ENCODE measurements around the gene ARL14EP.

ARL14EP gene

DNA sequence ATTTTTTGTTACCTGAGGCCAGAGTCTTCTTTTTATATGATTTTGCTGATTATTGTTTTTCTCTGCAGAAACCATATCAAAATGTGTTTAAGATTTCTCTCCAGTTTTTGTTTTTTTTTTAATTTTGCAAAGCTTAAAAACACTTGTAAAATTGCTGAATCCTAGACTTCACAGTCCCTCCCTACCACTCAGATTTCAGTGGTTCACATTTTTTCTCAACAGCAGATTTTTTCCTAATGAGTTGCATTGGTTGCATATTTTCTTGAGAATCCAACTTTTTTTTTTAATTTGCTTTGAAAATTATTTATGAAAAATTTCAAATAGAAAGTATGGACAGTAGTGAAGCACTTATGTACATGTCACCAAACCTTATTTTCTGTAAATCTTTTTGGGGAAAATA, 5.8 kb downstream of the ARL14EP start:
- DNase-seq, result no peak

DNA sequence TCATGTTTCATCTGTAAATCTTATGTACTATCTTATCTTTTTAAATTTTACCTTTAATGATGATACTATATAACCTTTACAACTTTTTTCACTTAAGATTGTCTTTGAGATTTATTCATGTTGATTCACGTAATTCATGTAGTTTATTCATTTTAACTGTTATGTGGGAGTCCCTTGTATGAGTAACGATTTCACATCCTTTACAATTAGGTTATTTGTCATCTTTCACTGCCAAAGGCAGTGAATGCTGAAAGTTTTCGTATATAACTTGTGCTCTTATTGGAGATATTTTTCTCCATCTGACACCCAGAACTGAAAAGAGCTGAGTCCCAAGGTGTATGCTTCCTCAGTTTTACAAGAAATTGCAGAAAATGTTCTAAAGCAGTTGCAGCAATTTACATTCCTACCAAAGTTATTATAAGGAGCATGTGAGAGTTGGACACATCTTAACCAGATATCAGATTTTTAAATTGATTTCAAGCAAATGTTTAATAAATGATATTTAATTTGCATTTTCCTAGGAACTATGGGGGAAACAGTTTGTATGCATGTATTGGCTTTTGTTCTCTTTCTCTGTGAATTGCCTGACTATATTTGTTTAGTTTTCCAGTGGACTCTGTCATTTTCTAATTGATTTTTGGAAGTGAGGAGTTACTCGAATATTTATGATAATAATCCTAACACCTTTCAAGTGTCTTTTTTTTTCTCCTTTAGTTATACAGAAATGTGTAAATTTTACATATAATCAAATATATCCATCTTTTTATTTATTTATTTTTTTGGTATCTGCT, 6.4 kb downstream of the ARL14EP start:
- no peak for DNase-seq

DNA sequence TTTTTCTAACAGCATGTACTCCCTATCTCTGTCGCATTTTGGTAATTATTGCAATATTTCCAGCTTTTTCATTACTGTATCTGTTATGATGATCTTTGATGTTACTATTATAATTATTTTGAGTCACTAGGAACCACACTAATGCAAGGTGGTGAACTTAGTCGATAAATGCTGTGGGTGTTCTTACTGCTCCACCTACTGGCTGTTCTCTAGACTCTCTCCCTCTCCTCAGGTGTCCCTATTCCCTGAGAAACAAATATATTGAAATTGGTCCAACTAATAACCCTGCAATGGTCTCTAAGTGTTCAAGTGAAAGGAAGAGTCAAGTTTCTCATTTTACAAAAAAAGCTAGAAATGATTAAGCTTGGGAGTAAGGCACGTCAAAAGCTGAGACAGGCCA, 10.5 kb downstream of the ARL14EP start:
- peak; percentile 30 for DNase-seq

DNA sequence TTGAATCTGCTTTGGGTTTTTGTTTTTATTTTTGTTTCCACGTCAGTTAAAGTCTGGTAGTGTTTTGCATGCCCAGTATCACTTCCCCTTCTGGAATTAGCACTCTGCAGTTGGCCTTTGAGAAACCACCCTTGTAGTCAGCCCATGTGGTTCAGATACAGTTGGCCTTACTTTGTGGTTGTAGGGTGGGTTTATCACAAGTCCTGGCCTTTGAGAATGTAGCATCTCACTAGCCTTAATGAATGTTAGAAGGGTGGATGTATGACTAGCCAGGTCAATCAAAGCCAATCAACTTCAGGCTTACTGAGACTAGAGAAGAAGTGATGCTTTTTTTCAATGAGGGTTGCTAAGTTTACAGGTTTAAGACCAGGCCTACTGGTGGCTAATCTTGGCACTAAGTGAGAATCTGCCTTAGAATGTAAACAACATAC, 19.8 kb downstream of the ARL14EP start:
- DNase-seq, result no peak

DNA sequence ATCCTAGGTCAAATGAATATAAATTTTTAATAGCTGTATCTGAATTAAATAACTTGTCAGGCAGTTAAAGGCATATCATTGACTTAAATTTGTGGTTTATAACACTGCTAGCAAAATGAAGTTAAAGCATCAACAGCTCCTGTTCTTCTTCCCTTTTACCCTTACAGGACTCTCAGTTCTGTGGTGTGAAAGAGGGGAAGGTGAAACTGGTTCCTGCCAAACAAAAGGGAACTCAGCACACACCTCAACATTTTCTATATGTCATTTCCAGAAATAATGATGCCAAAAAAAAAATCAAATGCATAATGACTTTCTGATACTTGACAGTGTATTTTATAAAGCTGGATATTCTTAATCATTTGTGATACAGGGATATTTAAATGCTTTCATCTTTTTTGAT, 21.2 kb downstream of the ARL14EP start:
- no peak for DNase-seq

DNA sequence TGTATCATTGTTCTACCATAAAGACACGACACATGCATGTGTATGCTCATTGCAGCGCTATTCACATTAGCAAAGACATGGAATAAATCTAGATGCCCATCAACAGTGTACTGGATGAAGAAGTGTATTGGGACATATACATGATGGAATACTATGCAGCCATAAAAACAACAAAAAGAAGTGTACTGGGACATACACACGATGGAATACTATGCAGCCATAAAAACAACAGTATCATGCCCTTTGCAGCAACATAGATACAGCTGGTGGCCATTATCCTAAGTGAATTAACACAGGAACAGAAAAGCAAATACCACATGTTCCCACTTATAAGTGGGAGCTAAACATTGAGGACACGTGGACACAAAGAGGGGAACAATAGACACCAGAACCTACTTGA, 22.7 kb downstream of the ARL14EP start:
- no peak for DNase-seq

DNA sequence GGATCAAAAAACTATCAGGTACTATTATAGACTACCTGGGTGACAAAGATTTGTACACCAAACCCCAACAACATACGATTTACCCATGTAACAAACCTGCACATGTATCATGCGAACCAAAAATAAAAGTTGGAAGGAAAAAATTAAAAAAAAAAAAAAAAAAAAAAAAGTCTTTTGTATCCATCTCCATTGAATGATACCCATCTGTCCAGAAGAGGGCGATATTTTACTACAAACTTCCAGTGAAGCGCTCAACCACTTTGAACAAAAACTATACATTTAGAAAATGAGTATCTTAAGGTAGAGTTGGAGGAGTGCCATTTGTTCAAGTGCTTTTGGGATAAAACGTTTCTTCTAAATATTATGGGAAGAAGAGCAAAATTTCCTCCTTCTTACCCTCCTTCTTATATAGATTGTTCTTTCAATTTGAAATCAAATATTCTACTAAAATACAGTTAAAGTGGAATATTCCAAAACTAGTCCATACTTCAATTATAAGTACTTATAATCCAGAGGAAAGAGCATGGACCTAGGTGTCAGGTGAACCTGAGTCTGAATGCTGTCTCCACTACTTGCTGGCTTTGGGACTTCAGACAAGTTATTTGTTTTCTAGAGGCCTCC, 23.3 kb downstream of the ARL14EP start:
- peak; percentile 55 for DNase-seq

DNA sequence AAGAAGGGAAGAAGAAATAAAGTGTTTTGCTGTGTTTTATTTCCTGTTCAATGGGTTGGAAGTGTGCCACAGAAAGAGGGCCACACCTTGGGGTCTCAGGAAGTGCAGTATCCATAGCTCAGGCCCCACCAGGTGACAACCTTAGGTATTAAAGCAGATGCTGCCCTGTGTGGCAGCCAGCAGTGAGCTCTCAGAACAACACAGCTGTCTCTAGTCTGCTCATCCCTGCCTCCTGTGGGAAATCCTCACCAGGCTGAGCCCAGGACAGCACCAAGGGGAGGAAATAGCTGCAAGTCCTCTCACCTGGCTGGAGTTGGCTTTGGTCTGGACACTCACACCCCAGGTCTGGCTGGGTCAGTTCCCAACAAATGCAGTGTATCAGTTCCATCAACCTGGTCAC, 25.1 kb downstream of the ARL14EP start:
- no peak for DNase-seq

DNA sequence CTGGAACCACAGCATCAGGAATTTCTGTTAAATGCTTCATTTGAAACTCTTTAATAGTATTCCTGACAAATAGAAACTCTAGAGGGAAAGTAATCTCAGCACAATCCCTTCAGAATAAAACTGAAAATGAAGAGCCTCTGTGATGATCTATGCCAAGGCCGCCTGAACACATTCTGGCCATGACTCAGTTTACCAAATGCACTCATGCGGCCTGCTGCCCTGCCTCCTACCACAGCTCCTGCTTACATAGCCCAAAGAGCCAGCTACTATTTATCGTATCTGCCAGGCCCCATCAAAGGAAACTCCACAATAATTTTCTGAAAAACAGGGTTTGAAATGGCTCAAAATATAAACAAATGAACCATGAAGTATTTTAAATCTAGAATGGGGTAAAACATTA, 27.0 kb downstream of the ARL14EP start:
- DNase-seq, result no peak

DNA sequence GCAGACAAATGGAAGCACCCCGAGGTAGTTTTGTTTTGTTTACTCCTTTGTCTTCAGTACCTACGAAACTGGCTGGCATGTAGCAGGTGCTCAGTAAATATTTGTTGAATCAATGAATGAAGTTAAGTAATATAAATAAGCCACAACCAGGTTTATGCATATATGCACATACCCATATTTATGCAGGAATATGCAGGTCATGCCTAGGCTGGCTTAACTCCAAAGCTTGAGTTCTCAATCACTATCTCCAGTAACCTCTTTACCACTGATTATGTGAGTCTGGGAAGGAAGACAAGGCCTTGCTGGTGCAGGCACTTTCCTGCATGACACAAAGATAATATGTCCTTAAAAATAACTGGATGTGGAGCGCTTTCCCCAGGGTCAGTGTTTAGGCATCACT, 27.5 kb downstream of the ARL14EP start:
- no peak for DNase-seq

DNA sequence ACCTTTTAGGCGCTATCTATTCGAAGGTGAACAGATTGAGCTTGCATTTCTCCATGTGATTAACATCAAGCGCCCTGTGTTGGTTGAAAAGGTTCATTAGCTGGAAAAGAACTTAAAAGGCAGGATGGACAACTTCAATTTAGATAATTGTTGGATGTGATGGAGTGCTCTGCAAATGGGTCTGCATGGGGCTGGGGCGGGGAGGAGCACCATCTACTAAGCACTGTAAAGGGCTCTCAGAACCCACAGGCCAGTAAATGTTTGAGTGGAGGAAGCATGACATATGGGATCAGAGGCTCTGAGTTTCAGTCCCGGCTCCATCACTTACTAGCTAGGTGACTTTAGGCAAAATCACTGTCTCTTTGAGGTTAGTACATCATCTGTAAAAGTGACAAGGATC, 28.2 kb downstream of the ARL14EP start:
- no peak for DNase-seq

DNA sequence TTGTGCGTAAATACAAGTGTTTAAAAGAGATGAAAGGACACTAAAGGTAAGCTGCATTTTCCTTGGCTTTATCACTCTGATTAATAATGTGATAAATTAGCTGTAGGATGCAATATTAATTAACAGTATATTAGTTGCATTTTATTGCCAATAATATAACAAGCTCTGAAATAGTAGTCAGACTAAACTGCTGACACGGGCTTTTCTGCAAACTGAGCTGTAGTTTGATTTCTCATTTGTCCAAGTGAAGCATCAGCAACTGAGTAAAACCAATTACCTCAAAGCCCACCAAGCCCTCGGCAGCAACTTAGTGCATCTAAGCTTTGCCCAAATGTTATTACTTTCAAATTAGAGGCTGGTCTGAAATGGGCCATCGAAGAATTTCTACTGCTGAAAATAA, 33.5 kb downstream of the ARL14EP start:
- DNase-seq, result no peak

DNA sequence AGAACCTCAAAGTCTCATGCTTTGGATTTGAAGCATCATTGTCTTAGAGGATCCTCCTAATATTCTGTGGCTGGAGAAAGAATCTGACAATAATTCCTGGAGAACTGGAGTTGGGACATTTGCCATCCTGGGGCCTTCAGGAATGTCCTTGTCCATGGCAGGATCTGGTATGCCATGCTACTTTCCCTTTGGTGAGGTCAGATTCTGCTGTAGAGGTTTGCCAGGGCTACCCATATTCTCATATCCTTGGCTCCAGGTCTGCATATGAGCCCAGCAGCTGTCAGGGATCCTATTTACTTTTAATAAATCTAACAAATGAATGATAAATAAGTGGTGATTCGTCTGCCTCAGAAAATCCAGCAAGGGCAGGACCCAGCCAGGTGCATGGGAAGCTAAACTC, 35.0 kb downstream of the ARL14EP start:
- no peak for DNase-seq

DNA sequence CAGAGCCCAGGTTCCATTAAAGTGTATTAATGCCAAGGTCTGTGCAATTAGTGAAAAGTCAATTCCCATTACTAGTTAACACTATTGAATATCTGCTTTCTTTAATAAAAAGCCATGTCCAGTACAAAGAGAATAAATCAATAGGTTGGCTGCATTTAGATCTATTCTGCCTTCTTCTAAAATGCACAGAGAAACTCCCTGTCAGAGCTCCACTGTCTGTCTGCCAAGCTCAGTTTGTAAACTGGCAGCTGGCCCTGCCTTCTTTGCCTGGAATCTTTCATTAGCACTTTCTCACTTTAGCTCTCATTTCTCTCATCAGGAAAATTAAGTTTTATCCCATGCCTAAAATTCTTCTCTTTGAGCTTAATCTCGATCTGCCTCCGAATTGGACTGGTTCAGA, 35.6 kb downstream of the ARL14EP start:
- DNase-seq, result no peak

DNA sequence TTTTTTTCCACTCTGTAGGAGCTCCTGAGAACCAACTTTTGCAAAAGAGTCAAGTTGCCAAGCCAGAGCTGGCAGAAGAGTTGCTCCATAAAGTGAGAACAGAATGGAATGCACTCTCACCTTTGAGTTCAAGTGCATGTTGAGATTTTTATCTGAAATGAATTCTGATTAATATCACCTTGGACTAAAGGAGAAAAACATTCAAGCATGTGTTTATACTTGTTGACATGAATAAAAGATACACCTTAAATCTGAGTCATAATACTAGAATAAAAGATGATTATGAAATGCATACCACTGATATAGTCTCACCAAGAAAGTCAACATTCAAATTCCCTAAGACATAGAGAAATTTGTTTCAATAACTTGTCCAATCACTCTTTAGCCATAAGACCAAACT, 37.8 kb downstream of the ARL14EP start:
- DNase-seq, result no peak

DNA sequence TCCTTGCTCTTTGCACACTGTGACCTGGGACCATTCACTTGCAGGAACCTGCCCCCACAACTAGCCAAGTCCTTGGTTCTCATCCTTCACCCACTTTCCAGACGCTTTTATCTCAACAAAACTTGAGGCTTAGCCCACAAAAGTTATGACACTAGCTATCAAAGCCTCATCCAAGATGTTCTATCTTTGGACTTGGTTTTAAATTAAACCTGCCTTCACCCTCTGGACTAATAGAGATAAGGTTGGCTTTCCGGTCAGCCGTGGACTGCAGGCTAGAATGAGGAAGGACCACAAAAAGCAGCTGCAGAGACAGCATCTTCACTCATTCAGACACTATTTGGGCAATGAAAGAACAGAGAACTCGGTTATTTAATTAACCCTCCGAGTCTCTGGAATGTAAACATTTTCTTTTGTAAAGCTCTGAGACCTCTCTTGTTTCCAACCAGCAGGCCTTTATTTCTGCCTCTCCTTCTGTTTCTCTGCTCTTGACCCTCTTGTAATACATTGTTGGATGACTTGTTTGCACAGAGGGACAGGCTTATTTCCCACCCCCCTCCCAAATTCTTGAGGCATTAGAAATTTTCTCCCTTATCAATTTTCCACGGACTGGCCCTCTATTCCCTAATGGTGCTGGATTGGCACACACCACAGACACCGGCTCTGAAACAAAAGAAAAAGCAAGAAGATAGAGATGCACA, 41.4 kb downstream of the ARL14EP start:
- no peak for DNase-seq

DNA sequence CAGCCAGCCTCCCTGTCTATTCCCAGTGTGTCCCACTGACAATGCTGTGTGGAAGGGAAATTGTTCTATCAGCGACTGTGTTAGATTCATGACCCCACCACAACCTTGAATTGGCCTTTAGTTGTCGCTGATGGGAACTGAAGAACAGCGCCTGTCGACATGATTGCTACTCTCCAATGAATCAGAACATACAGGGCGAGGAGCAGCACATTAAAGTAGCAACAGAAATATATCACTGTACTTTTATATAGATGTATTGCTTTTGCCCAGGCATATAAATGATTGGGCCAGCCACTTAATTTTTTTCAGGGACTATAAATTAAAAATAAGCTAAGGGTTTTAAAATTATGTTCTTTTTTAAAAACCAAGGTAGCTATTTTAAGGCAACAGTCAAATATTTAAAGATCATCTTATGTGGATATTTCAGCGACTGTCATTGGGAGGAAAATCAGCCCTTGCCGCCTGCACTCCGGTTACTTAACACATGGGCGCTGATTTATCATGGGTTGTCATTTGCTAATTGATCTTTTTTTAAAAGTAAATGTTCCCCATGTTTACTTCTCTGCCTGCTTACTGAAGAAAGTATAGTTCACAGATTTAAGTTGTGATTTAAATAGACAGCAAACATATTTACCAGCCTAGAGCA, 42.1 kb downstream of the ARL14EP start:
- no peak for DNase-seq

DNA sequence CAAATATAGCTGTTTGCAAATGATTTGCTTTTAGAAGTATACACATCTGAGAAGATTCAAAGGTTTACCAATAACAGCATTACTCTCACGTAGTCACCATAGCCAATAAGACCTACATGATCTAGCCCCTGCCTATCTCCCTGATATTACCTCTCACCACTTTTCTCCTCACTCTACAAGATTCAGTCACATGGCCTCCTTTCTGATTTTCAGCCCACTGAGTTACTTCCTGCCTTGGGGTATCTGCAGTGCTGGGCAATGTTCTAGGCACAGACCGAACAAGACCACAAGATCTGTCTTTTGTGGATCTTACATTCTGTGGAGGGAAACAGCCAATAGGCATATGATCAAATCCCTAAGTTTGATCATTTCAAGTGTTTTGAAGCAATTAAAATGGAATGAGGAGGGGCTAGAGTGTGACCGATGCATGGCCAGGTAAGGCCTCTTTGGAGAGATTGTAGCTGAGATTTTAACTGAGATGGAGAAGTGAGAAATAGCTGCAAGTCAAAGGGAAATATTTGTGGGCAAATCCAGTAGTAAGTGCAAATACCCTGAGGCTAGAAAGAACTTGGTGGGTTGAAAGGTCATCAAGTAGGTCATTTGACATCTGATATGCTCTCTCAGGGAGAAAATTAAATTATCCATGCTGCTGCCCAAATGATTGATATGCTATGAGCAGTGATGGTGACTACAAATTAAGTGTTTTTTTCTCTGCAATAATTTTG, 43.1 kb downstream of the ARL14EP start:
- DNase-seq, result no peak

DNA sequence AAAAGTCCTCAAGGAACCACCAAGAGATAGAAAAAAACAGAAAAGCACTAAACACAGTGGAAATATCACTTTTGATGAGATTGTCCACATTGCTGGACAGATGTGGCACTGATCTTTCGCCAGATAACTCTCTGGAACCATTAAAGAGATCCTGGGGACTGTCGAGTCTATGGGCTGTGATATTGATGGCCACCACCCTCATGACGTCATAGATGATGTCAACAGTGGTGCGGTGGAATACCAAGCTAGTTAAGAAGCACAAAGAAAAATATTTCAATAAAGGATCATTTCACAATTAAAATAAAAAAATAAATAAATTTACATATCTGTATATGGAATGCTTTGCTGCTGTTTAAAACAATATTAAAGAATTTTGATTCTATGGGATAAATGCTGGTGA, 45.5 kb downstream of the ARL14EP start:
- DNase-seq, result no peak

DNA sequence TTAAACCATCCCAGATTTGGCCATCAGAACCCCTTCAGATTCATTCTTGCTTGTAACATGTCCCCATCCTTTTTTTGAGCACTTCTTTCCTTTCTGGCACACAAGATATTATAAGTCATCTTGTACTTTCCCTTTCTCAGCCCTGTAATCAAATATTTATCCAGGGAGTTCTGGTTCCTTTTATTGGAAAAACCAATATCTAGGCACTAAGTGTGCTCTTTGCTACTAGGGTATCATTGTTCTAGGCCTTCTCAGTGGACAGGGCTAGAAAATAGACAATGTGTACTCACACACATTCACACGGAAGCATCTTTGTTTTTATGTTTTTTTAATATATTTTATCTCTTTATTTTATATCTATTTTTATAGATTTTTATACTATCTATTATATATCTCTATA, 47.3 kb downstream of the ARL14EP start:
- DNase-seq, result no peak

DNA sequence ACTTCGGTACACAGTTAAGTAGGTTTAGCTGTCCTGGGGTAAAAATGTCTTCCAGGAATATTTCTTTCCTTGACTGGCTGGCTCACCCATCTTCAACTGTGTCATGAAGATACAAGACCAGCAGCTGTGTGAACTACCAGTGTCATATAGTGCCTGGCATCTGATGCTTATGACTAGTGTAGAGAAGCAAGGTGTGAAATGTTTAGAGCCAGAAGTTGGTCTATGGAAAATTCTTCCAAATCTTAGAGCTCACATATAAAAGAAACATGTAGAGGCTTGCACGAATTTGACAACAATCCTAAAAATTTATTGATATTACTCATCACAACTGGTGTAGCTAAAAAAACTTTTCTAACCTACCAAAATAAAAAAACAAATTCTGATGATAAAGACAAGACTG, 54.4 kb downstream of the ARL14EP start:
- no peak for DNase-seq

DNA sequence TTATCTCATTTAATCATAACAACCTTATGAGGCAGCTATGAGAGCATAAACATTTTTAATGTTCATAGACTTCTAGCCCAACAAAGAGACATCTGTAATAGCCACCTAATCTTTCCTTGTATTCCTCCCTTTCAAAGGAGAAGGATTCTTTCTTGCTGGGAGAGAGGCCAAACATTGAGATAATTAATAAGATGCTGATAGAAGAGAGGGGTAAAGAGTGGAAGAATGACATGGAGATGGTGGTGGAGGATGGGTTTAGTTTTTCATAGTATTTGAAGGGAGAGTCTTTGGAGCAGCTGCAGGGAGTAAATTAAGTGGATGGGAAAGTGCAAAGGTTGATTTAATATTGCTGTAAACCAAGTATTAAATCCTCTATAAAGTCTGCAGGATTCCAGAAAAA, 57.9 kb downstream of the ARL14EP start:
- DNase-seq, result no peak

DNA sequence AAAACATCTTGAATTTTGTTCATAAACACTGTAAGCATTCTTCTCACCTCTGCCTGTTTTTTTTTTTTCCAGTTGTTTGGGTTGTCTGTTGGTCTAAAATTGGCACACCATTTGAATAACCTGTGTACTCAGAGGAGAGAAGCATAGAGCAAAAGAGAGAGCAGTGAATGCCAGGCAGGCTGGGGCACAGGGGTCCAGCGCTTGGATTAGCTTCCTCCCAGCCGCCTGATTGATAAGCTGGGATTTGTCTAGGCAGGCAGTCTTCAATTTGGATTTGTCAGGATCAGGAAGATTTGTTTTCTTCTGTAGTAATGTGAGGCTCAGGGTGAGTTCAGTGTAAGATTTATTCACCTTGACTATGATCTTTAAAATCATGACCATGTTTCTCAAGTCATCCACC, 59.0 kb downstream of the ARL14EP start:
- DNase-seq, result no peak
